SK-N-SH (cell line): ENCODE measurements around the gene PRKD2.

Experiments
- CTCF ChIP-seq: fragments of 200-600 bp; sonication (generic); IDR thresholded peaks from 2 replicates; pipeline ENCODE4 v1.6.1; 2017; ENCODE audit warnings: antibody characterized with exemption, mild to moderate bottlenecking, moderate library complexity
- GABPA ChIP-seq: IDR thresholded peaks from 2 replicates; pipeline ENCODE4 v1.4.0; 2012; ENCODE audit warnings: low read depth, mild to moderate bottlenecking
- SMC3 ChIP-seq: IDR thresholded peaks from 2 replicates; pipeline ENCODE4 v1.6.1; 2012; ENCODE audit warnings: low read depth, low read length, improper control_type of control experiment
- TCF12 ChIP-seq: IDR thresholded peaks from 2 replicates; pipeline ENCODE4 v1.4.0; 2012
- USF1 ChIP-seq: IDR thresholded peaks from 2 replicates; pipeline ENCODE4 v1.4.0; 2012; ENCODE audit warnings: low read depth, borderline replicate concordance

- TF ChIP-seq USF1 (no peak), CTCF (no peak), TCF12 (no peak), GABPA (no peak), SMC3 (no peak)
These were observed 76.3 kb downstream of the PRKD2 start for GRCh38 chr19:46640656-46641055.
